ENCODE measurements around the gene DOK4.

DOK4 gene

GRCh38 chr16:57514791-57515600 lies 28.7 kb upstream of the DOK4 start:
- no peak overlapping the region for H3K4me3 ChIP-seq (replicated peaks; ENCODE audit: low read depth, low read length)
- DNase-seq (ENCODE audit: extremely low read depth, low read depth): no peak
- no peak for TF ChIP-seq CTCF (IDR thresholded peaks at IDR 0.05; ENCODE audit: low read depth, low read length, missing control alignments)

- no peak overlapping the region for H3K4me3 ChIP-seq (replicated peaks; ENCODE audit: low read depth, low read length)
- DNase-seq (ENCODE audit: extremely low read depth, low read depth): no peak
- TF ChIP-seq CTCF (IDR thresholded peaks at IDR 0.05; ENCODE audit: low read depth, low read length, missing control alignments): no peak
Observed at GRCh38 chr16:57514371-57514770, 28.1 kb upstream of the DOK4 start.

- no peak for TF ChIP-seq CTCF (IDR thresholded peaks at IDR 0.05; ENCODE audit: low read depth, low read length, missing control alignments)
- no peak for DNase-seq (ENCODE audit: extremely low read depth, low read depth)
- no peak overlapping the region for H3K4me3 ChIP-seq (replicated peaks; ENCODE audit: low read depth, low read length)
Observed at GRCh38 chr16:57513371-57514102, 27.2 kb upstream of the DOK4 start.

- no peak for DNase-seq (ENCODE audit: extremely low read depth, low read depth)
- H3K4me3 ChIP-seq (replicated peaks; ENCODE audit: low read depth, low read length): no peak overlapping the region
- no peak for TF ChIP-seq CTCF (IDR thresholded peaks at IDR 0.05; ENCODE audit: low read depth, low read length, missing control alignments)
Observed at GRCh38 chr16:57512296-57513001, 26.2 kb upstream of the DOK4 start.

GRCh38 chr16:57510016-57510871 lies 24.0 kb upstream of the DOK4 start:
- DNase-seq (ENCODE audit: extremely low read depth, low read depth): no peak
- no peak for TF ChIP-seq CTCF (IDR thresholded peaks at IDR 0.05; ENCODE audit: low read depth, low read length, missing control alignments)
- no peak overlapping the region for H3K4me3 ChIP-seq (replicated peaks; ENCODE audit: low read depth, low read length)

Data from HFF-Myc (cell line).